Stimulated activated CD8-positive, alpha-beta memory T cell treated with anti-CD3 and anti-CD28 coated beads, Interleukin-7, amount 100 ng/mL, for 48 hours (primary cell): ENCODE measurements around the gene PTPN2.
"Not testable (repeated sequence)": the region's sequence is repeated elsewhere in the genome, so short reads cannot be mapped to it uniquely, and the experiment has no call there.

Experiments used
- DNase-seq, 2 donors: peaks; one replicate each; pipeline ENCODE4 v3.0.0-alpha.2; 2020; ENCODE audit warnings: low read depth in 1 of 2; ENCODE audit errors: extremely low read depth in 1 of 2

Gene PTPN2

DNA sequence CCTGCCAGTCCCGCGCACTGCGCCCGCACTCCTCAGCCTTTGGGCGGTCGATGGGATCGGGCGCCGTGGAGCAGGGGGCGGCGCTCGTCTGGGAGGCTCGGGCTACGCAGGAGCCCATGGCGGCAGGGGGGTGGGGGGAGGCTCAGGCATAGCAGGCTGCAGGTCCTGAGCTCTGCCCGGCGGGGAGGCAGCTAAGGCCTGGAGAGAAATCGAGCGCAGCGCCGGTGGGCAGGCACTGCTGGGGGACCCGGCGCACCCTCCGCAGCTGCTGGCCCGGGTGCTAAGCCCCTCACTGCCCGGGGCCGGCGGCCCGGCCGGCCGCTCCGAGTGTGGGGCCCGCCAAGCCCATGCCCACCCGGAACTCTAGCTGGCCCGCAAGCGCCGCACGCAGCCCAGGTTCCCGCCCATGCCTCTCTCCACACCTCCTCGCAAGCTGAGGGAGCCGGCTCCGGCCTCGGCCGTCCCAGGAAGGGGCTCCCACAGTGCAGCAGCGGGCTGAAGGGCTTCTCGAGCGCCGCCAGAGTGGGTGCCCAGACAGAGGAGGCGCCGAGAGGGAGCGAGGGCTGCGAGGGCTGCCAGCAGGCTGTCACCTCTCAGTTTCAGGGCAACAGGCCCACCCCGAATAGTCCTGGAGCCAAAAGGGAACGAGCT, 107.1 kb downstream of the PTPN2 start:
- DNase-seq = no peak

DNA sequence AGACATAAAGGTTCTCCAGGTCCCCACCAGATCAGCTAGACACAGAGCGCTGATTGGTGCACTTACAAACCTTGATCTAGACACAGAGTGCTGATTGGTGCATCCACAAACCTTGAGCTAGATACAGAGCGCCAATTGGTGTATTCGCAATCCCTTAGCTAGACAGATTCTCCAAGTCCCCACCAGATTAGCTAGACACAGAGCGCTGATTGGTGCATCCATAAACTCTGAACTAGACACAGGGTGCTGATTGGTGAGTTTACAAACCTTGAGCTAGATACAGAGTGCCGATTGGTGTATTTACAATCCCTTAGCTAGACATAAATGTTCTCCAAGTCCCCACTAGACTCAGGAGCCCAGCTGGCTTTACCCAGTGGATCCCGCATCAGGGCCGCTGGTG, 107.6 kb downstream of the PTPN2 start:
- DNase-seq = not testable (repeated sequence)

DNA sequence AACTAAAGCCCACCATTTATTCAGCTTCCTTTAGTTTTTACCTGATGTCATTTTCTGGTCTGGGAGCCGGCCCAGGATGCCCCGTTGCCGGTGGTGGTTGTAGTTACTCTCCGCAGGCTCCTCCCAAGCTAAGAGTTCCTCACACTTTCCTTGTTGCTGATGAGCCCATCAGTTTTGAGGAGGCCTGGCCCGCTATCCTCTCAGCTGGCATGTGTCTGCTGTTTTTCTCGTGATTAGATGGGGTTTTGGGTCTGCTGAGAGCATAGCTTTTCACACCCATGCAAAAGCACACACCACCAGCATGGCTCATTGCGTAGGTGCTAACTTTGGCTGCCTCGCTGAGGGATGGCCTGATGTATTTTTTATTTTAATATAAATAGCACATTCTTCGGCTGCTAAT, 109.1 kb downstream of the PTPN2 start:
- DNase-seq = no peak

DNA sequence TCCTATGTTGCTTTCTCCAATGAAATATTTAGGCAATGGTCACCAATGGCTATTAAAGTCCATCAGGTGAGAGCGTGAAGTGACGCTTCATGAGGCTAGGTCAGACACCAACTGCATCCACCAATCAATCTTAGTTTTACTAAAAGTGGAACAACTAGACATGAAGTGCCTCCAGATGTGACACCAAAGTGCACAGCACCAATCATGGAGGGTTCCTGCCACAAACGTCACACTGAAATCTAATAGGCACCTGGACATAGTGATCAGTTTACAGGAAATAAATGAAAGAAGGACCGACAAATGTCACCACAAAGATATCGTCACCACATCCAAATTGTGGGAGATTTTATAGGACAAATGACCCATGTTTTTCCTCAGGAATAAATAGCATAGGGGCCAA, 110.7 kb downstream of the PTPN2 start:
- DNase-seq = no peak

DNA sequence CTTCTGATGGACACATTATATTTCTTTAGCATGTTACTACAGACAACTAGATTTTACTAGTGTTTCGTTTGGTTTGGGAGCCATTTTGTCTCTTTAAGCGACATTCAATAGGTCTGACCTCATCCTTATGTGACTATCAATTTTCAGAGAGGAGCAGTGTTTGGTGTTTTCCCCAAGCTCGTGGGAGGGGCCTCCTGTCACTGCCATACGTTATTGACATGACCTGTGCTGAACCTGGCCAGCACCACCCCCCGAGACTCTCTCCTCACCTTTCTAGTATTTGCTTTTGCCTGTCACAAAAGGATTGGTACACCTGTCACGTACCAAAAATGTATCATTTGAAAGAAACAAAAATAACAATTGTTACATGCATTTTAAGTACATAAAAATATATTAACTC, 111.9 kb downstream of the PTPN2 start:
- no peak for DNase-seq

DNA sequence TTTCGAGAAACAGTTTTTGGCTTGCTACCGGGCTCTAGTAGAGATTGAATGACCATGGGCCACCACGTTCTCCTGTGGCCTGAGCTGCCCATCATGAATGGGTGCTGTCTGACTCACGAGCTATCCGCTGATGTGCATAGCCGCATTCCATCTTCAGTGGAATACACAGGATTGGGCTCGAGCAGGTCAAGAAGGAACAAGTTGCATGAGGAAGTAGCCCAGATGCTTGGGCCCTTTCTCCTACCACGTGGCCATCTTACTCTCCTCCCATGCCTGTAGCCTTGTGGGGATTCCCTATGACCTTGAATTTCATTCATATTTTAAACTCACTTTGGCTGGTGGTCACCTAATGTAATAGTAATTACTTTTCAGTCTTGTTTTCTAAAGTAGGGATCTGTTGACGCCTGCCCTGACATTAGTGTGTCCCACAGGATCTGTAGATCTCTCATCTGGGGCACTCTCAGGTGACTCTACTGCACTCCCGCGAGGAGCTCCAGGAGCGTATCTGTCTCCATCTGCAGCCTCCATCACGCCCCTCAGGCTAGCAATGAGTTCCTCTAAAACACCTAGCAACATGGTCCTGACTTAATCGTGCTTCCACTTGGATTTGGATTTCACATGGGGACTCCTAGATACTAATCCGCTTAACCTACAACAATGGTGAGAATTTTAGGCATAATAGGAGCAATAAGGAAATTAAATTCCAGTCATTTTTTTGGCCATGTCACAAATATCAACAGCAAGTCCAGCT, 113.4 kb downstream of the PTPN2 start:
- no peak for DNase-seq

DNA sequence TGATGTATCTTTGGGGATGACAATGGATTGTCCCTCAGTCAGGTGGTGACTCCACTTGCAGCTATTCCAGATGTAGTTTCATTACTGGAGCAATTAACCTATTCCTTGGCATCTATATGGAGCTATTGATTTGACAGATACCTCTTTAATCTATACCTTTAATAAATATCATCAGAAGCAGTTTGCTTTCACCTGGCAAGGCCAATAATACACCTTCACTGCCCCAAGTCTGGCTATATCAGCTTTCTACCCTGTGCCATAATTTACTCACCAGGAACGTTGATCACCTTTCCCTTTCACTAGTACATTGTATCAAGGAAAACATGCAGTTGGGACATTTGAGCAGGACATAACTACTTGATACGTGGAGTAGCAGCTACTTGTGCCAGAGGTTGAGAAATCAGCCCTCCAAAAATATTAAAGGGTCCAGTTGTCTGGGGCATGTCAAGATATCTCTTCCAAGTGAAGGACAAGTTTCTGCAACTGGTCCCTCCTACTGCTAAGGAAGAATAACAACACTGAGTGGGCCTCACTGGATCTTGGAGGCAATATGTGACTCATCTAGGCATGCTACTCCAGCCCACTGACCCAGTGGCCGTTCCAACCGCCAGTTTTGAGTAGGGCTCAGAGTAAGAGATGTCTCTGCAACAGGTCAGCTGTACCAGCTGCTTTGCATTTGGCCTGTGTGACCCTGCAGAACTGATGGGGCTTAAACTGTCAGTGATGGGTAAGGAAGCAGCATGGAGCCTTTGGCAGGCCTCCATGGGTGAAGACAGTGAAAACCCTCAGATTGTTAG, 114.2 kb downstream of the PTPN2 start:
- DNase-seq = no peak

DNA sequence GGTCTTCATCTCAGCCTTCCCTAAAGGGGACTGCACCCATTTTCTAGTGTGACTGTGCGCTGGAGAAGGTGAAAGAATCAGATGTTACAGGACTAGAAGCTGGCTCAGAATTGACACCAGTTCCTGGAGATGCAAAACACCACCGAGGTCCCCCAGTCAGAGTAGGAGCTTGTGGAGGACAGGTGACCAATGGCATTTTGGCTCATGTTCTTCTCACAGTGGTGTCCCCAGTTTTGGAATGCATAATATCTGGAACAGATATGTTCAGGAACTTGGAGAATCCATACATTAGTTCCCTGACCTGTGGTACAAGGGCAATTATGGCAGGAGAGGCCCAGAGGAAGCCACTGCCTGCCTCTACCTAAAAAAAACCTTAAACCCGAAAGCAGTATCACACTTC, 114.9 kb downstream of the PTPN2 start:
- no peak for DNase-seq

DNA sequence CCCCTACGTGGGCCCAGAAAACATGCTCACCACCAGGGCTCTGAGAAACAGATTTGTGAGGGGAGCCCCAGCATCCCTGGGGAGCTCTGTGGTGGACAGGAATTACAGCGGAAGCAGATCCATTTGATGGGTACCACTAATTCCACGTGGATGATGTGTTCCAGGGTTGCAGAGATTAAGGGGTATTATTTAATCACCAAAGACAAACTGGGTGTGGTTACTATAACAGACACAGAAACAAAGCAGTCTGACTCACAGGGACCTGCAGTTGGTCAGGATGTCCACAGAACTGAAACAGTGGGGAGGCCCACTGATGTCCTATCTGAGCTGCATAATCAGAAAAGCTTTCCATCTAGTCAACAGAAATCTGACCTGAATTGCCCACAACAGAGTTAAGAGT, 115.4 kb downstream of the PTPN2 start:
- DNase-seq = no peak

DNA sequence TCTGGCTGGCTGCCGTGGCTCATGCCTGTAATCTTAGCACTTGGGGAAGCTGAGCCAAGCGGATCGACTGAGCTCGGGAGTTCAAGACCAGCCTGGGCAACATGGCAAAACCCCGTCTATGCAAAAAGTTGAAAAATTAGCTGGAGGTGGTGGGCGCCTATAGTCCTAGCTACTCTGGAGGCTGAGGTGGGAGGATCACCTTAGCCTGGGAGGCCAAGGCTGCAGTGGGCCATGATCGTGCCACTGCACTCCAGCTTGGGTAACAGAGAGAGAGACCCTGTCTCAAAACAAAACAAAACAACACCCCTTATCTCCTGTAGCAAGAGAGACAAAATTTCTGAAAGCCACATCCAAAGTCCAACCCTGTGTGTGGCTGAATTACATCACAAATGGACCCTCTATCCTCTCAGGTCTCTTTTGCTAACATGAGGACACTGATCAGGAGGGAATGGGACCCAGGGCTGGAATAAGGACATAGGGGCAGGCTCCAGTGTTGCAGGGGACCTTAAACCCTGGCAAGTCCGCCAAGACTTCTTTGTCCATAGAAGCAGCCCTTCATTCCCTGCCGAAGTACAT, 116.4 kb downstream of the PTPN2 start:
- no peak for DNase-seq

DNA sequence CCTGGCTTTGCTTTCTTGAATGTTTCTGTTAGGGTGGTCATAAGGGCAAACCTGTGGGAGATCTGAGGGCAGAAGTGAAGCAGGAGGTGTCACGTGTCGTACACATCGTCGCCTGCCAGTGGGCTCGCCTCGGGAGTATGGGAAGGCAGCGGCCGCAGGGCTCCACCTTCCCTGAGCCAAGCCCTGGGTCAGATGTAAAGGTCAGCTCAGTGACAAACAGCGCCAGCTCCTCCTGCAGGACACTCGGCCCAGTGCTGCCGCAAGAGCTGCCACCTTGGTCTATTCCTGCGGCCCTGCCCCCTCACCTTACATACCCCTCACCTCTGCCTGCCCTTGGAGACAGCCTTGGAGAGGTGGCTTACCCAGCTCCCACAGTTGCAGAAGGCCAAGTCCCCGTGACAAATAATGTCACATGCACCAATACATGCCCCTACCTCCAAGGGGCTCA, 117.0 kb downstream of the PTPN2 start:
- no peak for DNase-seq

DNA sequence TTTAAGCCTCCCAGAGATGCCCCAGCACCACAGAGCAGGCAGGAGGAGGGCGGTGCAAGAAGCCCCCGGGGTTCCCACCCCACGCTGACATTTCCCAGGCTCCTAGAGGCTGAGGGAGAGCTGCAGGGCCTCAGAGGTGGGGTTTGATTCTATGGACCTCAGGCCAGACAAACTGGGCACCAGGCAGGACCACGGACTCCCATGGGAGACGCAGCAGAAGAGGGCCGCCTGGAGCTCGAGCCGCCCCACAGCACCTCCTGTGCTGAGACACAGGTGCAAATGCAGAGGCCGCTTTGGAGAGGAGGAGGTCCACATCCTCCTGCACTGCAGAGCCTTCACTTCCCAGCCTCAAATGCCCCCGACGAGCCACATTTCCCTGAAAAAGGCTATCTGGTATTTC, 118.5 kb downstream of the PTPN2 start:
- DNase-seq = no peak

DNA sequence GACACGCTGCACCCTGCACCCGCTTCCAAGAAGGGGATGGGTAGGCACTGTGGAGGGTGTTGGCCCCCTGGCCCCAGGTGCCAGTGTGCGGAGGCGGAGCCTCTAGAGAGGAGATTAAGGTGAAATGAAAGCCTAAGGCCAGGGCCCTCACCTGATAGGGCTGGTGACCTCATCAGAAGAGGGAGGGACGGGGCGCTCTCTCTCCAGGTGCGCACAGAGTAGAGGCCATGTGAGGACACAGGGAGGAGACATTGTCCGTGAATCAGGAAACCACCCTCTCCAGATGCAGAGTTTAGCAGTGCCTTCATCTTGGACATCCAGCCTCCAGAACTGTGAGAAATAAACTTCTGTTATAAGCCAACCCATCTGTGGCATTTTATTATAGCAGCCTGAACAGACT, 118.9 kb downstream of the PTPN2 start:
- no peak for DNase-seq

DNA sequence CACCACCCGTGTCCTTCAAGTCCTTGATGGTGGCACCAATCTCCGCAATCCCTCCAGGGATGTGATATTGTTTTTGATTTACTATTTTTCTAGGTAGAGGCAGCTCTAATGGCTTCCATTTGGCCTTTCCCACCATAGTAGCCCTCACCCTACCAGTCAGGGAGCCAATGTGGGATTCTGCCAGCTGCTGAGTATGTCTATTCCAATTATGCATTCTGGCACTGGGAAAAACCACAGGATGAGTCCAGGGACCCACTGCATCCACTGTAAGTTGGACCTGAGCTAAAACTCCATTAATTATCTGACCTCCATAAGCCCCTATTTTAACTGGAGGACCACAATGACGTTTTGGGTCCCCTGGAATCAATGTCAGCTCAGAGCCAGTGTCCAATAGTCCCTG, 125.5 kb downstream of the PTPN2 start:
- not testable (repeated sequence) for DNase-seq

DNA sequence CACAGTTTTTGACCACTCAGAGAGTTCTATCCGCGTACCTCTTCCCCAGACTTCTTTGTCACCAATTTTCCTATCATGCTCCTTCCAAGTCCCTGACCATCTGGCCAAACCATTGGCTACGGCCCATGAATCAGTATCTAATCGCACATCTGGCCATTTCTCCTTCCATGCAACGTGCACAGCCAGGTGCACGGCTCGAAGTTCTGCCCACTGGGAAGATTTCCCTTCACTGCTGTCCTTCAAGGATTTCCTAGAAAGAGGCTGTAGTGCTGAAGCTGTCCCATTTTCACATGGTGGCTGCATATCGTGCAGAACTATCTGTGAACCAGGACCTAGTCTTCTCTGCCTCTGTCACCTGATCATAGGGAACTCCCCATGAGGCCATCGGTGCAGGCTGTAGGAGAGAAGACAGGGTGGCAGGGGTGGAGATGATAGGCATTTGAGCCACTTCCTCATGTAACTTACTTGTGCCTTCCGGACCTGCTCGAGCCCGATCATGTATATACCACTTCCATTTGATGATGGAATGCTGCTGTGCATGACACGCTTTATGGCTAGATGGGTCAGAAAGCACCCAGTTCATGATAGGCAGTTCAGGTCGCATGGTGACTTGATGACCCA, 127.3 kb downstream of the PTPN2 start:
- not testable (repeated sequence) for DNase-seq

DNA sequence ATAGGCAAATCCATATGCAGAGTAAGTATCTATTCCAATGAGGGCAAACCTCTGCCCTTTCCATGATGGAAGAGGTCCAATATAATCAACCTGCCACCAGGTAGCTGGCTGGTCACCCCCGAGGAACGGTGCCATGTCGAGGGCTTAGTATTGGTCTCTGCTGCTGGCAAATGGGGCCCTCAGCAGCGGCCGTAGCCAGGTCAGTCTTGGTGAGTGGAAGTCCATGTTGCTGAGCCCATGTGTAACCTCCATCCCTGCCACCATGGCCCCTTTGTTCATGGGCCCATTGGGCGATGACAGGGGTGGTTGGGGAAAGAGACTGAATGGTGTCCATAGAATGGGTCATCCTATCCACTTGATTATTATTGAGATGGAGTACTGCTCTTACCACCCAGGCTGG, 128.4 kb downstream of the PTPN2 start:
- not testable (repeated sequence) for DNase-seq

DNA sequence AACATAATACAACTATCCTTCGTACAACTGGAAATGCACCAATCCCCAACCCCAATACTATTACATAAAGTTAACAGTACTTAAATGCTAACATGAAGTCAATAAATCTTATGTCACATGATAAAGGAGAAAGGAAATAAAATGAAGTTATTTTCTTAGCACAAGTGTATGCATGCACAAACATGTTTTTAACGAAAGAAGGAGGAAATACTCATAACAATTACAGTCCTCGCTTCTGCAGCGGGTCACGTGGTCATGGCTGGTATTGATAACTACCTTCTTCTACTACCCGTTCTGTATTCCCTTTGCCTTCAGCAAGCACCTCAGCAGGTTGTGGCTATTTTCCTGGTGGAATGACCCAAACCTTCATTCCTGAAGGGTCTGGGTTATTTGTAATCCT, 129.5 kb downstream of the PTPN2 start:
- no peak for DNase-seq

DNA sequence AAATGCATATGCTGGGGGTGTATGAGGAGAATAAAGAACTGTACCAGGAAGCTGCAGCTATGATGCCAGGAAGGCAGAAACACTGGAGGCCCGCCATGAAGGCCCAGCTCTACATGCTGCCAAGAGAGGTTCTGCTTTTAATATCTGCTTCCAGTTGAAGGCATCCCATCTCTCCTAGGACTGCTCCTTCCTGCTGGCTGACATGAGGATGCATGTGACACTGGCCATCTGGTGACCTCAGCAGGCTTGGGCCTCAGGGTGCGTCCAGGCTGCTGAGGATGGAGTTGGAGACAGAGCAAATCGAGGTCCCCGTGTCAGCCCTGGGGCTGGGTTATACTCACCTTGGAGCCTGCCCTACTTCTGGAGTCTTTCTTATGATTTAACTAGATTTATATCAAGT, 132.1 kb downstream of the PTPN2 start:
- DNase-seq = no peak

DNA sequence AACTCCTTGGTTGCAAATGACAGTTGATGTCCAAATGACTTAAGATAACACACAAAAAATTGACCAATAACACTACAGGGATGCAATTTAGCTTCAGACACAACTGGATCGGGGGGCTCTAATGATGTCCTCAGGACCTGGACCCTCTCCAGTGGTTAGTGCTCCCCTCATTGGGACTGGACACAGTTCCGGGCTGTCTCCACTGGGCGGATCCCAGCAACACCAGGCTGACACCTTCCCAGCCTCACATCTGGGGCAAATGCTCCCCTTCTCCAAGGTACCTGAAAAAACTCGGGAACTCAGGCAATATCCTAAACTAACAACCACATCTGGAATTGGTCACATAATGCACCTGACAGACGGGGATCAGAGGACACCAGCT, 132.5 kb downstream of the PTPN2 start:
- no peak for DNase-seq

DNA sequence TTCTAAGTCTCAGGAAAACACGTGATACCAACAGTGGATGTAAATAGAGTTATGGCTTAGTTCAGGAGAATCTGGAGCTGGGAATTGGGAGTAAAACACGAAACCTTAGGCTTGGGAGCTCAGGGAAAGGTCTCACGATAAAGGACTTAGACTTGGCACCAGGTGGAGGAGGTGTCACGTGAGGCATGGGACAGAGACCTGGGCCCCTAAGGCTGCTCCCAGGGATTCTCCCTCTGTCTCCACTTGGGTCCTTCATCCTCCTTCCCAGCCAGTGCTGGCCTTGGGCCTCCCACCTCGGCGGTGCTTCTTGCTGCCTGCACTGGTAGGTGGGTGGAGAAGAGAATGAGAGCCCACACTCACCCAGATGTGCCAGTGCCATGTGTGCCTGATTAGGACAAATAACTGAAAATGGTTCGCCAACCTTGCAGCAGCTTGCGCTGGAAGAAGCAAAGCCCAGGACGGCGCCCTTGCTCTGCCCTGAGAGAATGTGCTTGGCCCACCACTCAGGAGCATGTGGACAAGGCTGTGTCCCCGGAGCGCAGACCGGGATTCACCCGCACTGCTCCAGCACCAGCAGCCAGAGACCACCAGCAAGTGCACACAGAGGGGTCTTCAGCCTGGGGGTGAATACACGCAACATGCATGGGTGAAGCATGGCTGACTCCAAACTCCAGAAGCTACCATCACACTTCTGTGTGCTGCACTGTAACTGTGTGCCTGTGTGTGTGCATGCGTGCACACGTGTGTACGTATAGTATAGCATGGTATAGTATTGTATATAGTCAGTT, 133.1 kb downstream of the PTPN2 start:
- DNase-seq = no peak
